ENCODE measurements around the gene NBL1.

Gene NBL1

DNA sequence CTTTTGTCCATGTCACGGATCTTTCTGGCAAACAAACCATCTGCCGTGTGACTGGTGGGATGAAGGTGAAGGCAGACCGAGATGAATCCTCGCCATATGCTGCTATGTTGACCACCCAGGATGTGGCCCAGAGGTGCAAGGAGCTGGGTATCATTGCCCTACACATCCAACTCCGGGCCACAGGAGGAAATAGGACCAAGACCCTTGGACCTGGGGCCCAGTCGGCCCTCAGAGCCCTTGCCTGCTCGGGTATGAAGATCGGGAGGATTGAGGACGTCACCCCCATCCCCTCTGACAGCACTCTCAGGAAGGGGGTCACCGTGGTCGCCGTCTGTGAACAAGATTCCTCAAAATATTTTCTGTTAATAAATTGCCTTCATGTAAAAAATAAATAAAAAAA is 35.9 kb upstream of the NBL1 start:
- Histone ChIP-seq H3K27me3 (replicated peaks; ENCODE audit: control insufficient read depth, insufficient read depth, low read length, poor library complexity, severe bottlenecking) (no peaks in the 10 kb centered on the region), H3K4me1 (ENCODE audit: control insufficient read depth, insufficient read depth, low read length, poor library complexity, severe bottlenecking) (peaks cover 28% of the 10 kb centered on the region), H3K36me3 (ENCODE audit: control insufficient read depth, insufficient read depth, low read length) (no peaks in the 10 kb centered on the region), H3K9me3 (ENCODE audit: control insufficient read depth, low read length) (no peaks in the 10 kb centered on the region), H3K27ac (ENCODE audit: insufficient read depth, low read length, poor library complexity, severe bottlenecking) (no peak overlapping the region), H3K4me3 (ENCODE audit: insufficient read depth, low read depth, low read length, poor library complexity, severe bottlenecking) (no peak overlapping the region)
- DNase-seq, result no peak

DNA sequence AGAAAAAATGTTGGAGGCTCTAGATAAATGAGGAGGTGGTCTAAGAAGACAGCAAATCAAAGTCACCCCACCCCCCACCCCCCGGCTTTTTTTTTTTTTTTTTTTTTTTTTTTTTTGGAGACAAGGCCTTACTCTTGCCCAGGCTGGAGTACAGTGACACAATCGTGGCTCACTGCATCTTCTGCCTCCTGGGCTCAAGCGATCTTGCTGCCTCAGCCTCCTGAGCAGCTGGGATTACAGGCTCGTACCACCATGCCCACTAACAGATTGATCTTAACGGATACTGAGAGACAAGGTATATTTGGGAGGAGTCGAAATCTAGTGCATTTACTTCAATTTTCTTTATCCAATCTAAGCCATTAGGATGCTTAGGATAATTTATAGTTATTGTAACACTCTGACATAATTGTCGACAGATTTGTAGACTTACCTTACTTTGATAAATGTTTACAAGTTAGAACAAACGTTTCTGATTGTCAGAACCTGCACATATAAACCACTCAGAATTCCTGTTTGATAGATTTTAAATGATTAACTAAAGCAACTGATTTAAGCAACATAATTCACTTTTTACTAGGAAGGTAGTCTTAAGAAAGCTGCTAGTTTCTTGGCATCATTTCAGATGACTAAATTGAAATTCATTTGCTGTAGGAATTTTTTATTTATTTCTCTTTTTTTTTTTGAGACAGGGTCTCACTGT is 33.7 kb upstream of the NBL1 start:
- Histone ChIP-seq H3K27ac (ENCODE audit: insufficient read depth, low read length, poor library complexity, severe bottlenecking) (no peak overlapping the region), H3K27me3 (replicated peaks; ENCODE audit: control insufficient read depth, insufficient read depth, low read length, poor library complexity, severe bottlenecking) (no peaks in the 10 kb centered on the region), H3K36me3 (ENCODE audit: control insufficient read depth, insufficient read depth, low read length) (no peaks in the 10 kb centered on the region), H3K9me3 (ENCODE audit: control insufficient read depth, low read length) (no peaks in the 10 kb centered on the region), H3K4me3 (ENCODE audit: insufficient read depth, low read depth, low read length, poor library complexity, severe bottlenecking) (no peak overlapping the region), H3K4me1 (ENCODE audit: control insufficient read depth, insufficient read depth, low read length, poor library complexity, severe bottlenecking) (peaks cover 22% of the 10 kb centered on the region)
- DNase-seq, result no peak

DNA sequence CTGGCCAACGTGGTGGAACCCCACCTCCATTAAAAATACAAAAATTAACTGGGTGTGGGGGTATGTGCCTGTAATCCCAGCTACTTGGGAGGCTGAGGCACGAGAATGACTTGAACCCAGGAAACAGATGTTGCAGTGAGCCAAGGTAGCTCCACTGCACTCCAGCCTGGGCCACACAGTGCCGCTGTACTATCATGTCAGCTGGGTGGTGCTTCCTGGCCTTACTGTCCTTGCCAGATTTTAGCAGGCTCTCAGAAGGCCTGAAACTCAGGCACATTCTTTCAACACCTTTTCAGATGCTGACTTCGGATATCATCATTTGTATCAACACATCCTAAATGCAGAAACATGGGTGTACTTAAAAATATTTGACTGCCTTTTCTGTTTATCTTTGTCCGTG is 31.6 kb upstream of the NBL1 start:
- no peak for DNase-seq
- Histone ChIP-seq H3K27me3 (replicated peaks; ENCODE audit: control insufficient read depth, insufficient read depth, low read length, poor library complexity, severe bottlenecking) (no peaks in the 10 kb centered on the region), H3K36me3 (ENCODE audit: control insufficient read depth, insufficient read depth, low read length) (peaks cover 7% of the 10 kb centered on the region), H3K9me3 (ENCODE audit: control insufficient read depth, low read length) (no peaks in the 10 kb centered on the region), H3K4me1 (ENCODE audit: control insufficient read depth, insufficient read depth, low read length, poor library complexity, severe bottlenecking) (peaks cover 6% of the 10 kb centered on the region), H3K4me3 (ENCODE audit: insufficient read depth, low read depth, low read length, poor library complexity, severe bottlenecking) (no peak overlapping the region), H3K27ac (ENCODE audit: insufficient read depth, low read length, poor library complexity, severe bottlenecking) (no peak overlapping the region)

DNA sequence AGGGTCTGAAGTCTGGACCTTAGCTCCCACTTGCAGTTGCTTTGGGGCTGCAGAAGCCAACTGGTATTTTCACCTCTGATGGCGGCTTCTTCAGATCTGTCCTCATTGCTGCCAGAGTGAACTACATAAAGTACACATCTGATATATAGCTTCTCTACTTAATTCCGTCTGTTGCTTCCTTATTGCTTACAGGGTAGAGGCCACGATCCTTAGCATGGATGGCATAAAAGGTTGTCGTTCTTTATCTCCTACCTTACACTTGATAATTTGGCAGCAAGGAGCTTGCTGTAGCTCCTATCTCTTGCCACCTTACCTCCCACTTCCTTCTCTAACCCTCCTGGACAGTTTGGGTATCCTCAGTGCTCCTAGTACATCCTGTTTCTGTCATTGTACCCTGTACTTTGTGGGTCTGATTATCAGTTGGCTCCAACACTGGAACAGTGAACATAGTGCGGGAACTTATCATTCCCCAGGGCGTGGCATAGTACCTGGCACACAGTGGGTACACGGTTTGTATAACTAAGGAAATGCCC is 30.9 kb upstream of the NBL1 start:
- Histone ChIP-seq H3K36me3 (ENCODE audit: control insufficient read depth, insufficient read depth, low read length) (peaks cover 7% of the 10 kb centered on the region), H3K27me3 (replicated peaks; ENCODE audit: control insufficient read depth, insufficient read depth, low read length, poor library complexity, severe bottlenecking) (no peaks in the 10 kb centered on the region), H3K4me1 (ENCODE audit: control insufficient read depth, insufficient read depth, low read length, poor library complexity, severe bottlenecking) (no peaks in the 10 kb centered on the region), H3K4me3 (ENCODE audit: insufficient read depth, low read depth, low read length, poor library complexity, severe bottlenecking) (no peak overlapping the region), H3K27ac (ENCODE audit: insufficient read depth, low read length, poor library complexity, severe bottlenecking) (no peak overlapping the region), H3K9me3 (ENCODE audit: control insufficient read depth, low read length) (no peaks in the 10 kb centered on the region)
- DNase-seq, result no peak

DNA sequence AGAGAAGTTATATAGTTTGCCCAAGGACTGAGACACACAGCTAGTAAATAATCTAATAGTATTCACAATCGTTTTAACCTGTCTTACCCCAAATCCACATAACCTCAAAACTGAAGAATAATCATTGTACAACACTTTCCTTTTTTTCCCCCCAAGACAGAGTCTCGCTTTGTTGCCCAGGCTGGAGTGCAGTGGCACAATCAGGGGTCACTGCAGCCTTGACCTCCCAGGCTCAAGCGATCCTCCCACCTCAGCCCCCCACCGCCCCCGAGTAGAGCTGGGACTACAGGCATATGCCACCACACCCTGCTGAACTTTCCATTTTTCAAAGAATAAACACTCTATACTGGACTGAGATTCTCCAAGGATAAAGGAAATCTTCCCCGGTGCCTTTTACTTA is 28.7 kb upstream of the NBL1 start:
- Histone ChIP-seq H3K4me1 (ENCODE audit: control insufficient read depth, insufficient read depth, low read length, poor library complexity, severe bottlenecking) (no peaks in the 10 kb centered on the region), H3K36me3 (ENCODE audit: control insufficient read depth, insufficient read depth, low read length) (peaks cover 7% of the 10 kb centered on the region), H3K27me3 (replicated peaks; ENCODE audit: control insufficient read depth, insufficient read depth, low read length, poor library complexity, severe bottlenecking) (no peaks in the 10 kb centered on the region), H3K27ac (ENCODE audit: insufficient read depth, low read length, poor library complexity, severe bottlenecking) (no peak overlapping the region), H3K4me3 (ENCODE audit: insufficient read depth, low read depth, low read length, poor library complexity, severe bottlenecking) (no peak overlapping the region), H3K9me3 (ENCODE audit: control insufficient read depth, low read length) (no peaks in the 10 kb centered on the region)
- DNase-seq, result no peak

DNA sequence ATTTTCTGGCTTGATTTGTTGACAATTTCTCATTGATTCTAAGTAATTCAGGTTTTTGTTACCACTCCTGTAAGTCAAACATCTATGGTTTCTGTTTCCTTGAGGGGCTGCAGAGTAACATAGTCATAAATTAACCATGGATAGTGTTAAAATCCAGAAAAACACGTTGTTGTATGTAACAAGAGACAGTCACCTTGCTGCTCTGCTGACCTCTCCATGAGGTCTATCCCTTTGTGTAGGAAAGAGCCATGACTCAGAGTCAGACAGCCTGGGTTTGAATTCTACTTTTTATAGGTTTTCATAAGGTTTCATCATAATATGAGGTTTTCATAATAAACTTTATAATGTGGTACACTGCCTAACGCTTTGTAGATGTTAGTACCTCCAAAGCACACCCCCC is 27.6 kb upstream of the NBL1 start:
- Histone ChIP-seq H3K9me3 (ENCODE audit: control insufficient read depth, low read length) (no peaks in the 10 kb centered on the region), H3K4me3 (ENCODE audit: insufficient read depth, low read depth, low read length, poor library complexity, severe bottlenecking) (no peak overlapping the region), H3K4me1 (ENCODE audit: control insufficient read depth, insufficient read depth, low read length, poor library complexity, severe bottlenecking) (no peaks in the 10 kb centered on the region), H3K36me3 (ENCODE audit: control insufficient read depth, insufficient read depth, low read length) (peaks cover 7% of the 10 kb centered on the region), H3K27ac (ENCODE audit: insufficient read depth, low read length, poor library complexity, severe bottlenecking) (no peak overlapping the region), H3K27me3 (replicated peaks; ENCODE audit: control insufficient read depth, insufficient read depth, low read length, poor library complexity, severe bottlenecking) (no peaks in the 10 kb centered on the region)
- DNase-seq, result no peak

DNA sequence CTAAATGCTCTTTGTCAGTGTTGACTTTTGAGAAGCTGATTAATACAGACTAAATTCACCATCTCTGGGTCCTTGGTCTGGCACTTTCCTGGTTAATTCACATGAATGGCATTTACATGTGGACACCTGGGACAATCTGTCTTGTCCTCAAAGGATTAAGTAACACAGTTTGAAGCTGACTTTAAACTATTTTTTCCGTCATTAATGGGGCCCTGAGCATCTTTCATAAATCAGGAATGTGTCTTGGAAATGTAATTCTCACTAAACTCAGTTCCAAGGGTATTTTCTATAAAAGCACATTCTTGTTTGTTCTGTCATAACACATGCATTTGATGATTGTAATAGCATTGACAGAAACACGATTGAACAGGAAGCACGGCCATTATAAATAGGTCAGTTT is 26.7 kb upstream of the NBL1 start:
- no peak overlapping the region for H3K27ac ChIP-seq (ENCODE audit: insufficient read depth, low read length, poor library complexity, severe bottlenecking)
- no peaks in the 10 kb centered on the region for H3K9me3 ChIP-seq (ENCODE audit: control insufficient read depth, low read length)
- no peak for DNase-seq
- H3K4me3 ChIP-seq (ENCODE audit: insufficient read depth, low read depth, low read length, poor library complexity, severe bottlenecking), result no peak overlapping the region
- H3K36me3 ChIP-seq (ENCODE audit: control insufficient read depth, insufficient read depth, low read length), result peaks cover 7% of the 10 kb centered on the region
- H3K27me3 ChIP-seq (replicated peaks; ENCODE audit: control insufficient read depth, insufficient read depth, low read length, poor library complexity, severe bottlenecking), result no peaks in the 10 kb centered on the region
- H3K4me1 ChIP-seq (ENCODE audit: control insufficient read depth, insufficient read depth, low read length, poor library complexity, severe bottlenecking), result no peaks in the 10 kb centered on the region

DNA sequence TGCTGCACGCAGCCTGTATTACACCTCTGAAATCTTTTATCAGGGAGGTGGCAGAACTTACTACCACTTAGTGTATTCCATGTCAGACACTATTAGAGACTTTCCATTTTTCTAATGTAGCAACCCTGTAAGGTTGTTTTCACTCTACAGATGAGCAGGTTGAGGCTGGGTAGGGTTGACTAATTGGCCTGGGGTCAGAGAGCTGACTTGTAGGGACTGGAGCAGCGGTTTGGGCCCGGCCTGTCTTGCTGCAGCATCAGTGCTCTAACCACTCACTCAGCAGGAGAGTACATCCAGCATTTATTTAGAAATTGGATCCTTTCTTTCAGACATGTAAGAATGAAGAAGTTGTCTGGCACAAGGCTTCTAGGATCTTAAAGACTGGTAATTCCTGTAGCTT is 25.7 kb upstream of the NBL1 start:
- H3K9me3 ChIP-seq (ENCODE audit: control insufficient read depth, low read length), result no peaks in the 10 kb centered on the region
- H3K4me3 ChIP-seq (ENCODE audit: insufficient read depth, low read depth, low read length, poor library complexity, severe bottlenecking), result no peak overlapping the region
- no peaks in the 10 kb centered on the region for H3K27me3 ChIP-seq (replicated peaks; ENCODE audit: control insufficient read depth, insufficient read depth, low read length, poor library complexity, severe bottlenecking)
- no peak overlapping the region for H3K27ac ChIP-seq (ENCODE audit: insufficient read depth, low read length, poor library complexity, severe bottlenecking)
- DNase-seq, result no peak
- no peaks in the 10 kb centered on the region for H3K4me1 ChIP-seq (ENCODE audit: control insufficient read depth, insufficient read depth, low read length, poor library complexity, severe bottlenecking)
- H3K36me3 ChIP-seq (ENCODE audit: control insufficient read depth, insufficient read depth, low read length), result peaks cover 7% of the 10 kb centered on the region

DNA sequence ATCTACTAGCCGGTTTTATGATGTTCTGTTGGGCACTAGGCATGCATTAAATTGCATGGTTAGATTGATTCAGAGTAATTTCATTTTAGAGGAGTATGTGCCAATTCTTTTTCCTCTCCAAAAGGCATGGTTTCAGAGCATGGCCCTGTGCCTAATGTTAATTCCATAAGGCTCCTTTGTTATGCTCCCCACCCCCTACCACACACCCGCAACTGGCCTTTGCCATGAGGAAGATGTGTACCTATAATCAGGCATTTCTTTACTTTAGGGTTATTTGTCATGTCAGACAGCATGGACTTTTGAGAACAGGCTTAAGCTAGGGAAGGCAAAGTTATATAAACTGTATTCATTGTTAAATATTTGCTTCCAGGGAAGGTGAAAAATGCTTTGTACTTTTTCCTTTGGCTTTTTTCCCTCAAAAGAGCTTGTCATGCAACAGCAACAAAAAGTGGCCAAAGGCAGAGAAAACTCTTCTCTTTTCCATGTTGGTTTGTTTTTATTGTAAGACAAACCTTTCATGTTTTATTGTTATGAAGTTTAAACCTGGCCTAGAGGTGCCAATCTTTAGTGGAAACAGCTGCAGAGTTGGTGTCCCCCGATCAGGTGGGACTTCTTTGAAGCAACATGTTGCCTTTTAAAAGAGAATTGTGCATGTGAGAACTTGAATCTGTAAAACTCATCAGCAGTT is 24.3 kb upstream of the NBL1 start:
- peaks cover 19% of the 10 kb centered on the region for H3K36me3 ChIP-seq (ENCODE audit: control insufficient read depth, insufficient read depth, low read length)
- H3K27me3 ChIP-seq (replicated peaks; ENCODE audit: control insufficient read depth, insufficient read depth, low read length, poor library complexity, severe bottlenecking), result no peaks in the 10 kb centered on the region
- H3K27ac ChIP-seq (ENCODE audit: insufficient read depth, low read length, poor library complexity, severe bottlenecking), result no peak overlapping the region
- H3K4me1 ChIP-seq (ENCODE audit: control insufficient read depth, insufficient read depth, low read length, poor library complexity, severe bottlenecking), result no peaks in the 10 kb centered on the region
- no peak overlapping the region for H3K4me3 ChIP-seq (ENCODE audit: insufficient read depth, low read depth, low read length, poor library complexity, severe bottlenecking)
- H3K9me3 ChIP-seq (ENCODE audit: control insufficient read depth, low read length), result no peaks in the 10 kb centered on the region
- DNase-seq, result no peak

DNA sequence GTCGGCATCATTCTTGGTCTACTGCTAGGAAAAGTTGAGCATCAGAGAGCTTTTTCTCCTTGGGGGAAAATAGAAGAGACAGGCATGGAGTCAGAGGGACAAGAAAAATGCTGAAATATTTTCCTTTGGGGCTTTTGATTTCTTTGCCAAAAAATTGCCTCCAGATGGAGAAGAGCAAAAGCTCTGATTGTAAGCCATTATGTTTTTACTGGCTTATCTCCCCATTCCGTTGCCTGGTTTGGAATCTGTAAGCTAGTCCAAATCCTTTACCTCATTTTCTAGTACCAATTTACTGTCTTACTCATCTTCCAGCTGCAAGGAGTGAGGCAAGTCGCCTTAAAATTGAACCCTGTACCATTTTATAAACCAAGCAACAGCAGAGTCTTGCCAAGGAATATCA is 23.3 kb upstream of the NBL1 start:
- Histone ChIP-seq H3K27ac (ENCODE audit: insufficient read depth, low read length, poor library complexity, severe bottlenecking) (no peak overlapping the region), H3K36me3 (ENCODE audit: control insufficient read depth, insufficient read depth, low read length) (peaks cover 28% of the 10 kb centered on the region), H3K9me3 (ENCODE audit: control insufficient read depth, low read length) (no peaks in the 10 kb centered on the region), H3K27me3 (replicated peaks; ENCODE audit: control insufficient read depth, insufficient read depth, low read length, poor library complexity, severe bottlenecking) (no peaks in the 10 kb centered on the region), H3K4me3 (ENCODE audit: insufficient read depth, low read depth, low read length, poor library complexity, severe bottlenecking) (no peak overlapping the region), H3K4me1 (ENCODE audit: control insufficient read depth, insufficient read depth, low read length, poor library complexity, severe bottlenecking) (no peaks in the 10 kb centered on the region)
- DNase-seq, result no peak

Data from effector memory CD4-positive, alpha-beta T cell (primary cell).